CD4-positive, alpha-beta T cell treated with Interleukin-4 for 4 hours (primary cell): ENCODE data around the gene CARD14.
"Not testable (repeated sequence)": the region's sequence is repeated elsewhere in the genome, so short reads cannot be mapped to it uniquely, and the experiment has no call there.

ENCODE experiments used
- DNase-seq: peaks from one replicate; pipeline ENCODE4 v3.0.0-alpha.2; 2020

The CARD14 gene

GRCh38 chr17:80151333-80151732 is 18.5 kb upstream of the CARD14 start:
- no peak for DNase-seq

DNA sequence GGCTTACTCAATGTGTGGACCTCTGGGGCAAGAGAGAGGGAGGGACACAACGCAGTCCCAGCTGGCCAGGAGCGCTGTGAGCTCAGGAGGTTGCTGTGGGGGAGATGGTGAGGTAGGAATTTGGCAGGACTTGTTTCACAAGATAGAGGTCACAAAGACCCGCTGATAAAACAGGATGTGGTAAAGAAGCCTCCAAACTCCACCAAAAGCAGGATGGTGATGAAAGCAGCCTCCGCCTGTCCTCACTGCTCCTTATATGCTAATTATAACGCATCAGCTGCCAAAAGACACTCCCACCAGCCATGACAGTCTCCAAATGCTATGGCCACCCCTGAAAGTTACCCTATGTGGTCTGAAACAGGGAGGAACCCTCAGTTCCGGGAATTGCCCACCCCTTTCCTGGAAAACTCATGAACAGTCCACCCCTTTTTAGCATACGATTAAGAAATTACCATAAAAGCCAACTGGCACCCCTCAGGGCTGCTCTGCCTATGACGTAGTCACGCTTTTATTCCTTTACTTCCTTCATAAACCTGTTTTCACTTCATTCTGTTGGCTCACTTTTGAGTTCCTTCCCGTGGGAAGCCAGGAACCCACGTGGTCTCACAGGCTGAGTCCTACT is 17.6 kb upstream of the CARD14 start:
- no peak for DNase-seq

GRCh38 chr17:80153004-80153403 is 16.8 kb upstream of the CARD14 start:
- DNase-seq: no peak

DNA sequence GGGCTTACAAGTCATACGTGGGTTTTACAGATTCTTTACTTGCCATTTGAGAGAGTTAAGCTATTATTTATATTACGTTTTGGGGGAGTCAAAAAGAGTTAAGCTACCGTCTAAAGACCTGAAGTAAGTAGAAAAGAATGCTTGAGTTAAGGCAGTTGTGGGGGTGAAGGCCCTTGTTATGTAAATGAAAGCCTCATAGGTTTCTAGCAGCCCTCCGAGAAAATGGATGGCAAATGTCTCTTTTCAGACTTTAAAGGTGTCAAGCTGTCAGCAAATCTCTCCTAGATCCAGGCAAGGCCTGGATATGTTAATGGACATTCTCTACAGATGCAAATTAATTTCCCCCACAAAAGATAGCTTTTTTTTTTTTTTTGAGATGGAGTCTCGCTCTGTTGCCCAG is 15.7 kb upstream of the CARD14 start:
- no peak for DNase-seq

GRCh38 chr17:80155600-80155999 is 14.2 kb upstream of the CARD14 start:
- not testable (repeated sequence) for DNase-seq

DNA sequence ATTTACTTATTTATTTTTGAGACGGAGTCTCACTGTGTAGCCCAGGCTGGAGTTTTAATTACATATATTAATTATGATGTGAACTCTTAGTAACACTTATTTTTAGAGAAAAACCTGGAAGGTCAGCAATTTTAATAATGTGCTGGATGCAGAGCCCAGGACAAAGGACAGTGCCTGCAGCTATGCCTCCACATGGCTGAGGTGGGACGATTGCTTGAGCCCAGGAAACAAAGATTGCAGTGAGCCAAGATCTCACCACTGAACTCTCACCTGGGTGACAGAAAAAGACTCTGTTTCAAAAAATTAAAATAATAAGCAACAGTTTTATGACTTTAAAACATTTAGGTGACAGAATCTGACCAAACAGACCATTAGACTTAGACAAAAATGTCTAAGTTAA is 11.0 kb upstream of the CARD14 start:
- no peak for DNase-seq

GRCh38 chr17:80160536-80160935 is 9.3 kb upstream of the CARD14 start:
- no peak for DNase-seq

- no peak for DNase-seq
Observed at GRCh38 chr17:80163336-80163735, 6.5 kb upstream of the CARD14 start.

GRCh38 chr17:80164185-80164584 is 5.6 kb upstream of the CARD14 start:
- DNase-seq: no peak

- DNase-seq: no peak
Observed at GRCh38 chr17:80166446-80166845, 3.4 kb upstream of the CARD14 start.

- DNase-seq: no peak
Observed at GRCh38 chr17:80168371-80168770, 1.5 kb upstream of the CARD14 start.

GRCh38 chr17:80169107-80169506 is 723 bp upstream of the CARD14 start:
- DNase-seq: no peak

GRCh38 chr17:80171681-80172080 is 1.9 kb downstream of the CARD14 start:
- DNase-seq: no peak

- no peak for DNase-seq
Observed at GRCh38 chr17:80173126-80173525, 3.3 kb downstream of the CARD14 start.

- DNase-seq: no peak
Observed at GRCh38 chr17:80173916-80174315, 4.1 kb downstream of the CARD14 start.

DNA sequence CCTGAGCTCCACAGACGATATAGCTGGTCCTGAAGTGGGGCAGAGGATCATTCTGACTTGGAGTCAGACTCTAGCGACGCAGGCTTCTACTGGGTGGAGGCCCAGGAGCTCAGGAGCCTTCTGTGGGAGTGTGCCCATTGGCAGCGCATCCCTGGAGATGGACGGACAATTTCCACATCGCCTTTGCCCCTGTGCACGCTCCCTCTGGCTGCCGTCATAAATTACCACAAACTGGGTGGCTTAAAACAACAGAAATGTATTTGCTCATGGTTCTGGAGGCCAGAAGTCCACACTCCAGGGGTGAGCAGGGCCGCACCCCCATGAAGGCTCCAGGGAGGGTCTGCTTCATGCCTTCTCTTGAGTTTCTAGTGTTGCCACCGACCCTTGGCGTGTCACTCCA is 6.9 kb downstream of the CARD14 start:
- no peak for DNase-seq

DNA sequence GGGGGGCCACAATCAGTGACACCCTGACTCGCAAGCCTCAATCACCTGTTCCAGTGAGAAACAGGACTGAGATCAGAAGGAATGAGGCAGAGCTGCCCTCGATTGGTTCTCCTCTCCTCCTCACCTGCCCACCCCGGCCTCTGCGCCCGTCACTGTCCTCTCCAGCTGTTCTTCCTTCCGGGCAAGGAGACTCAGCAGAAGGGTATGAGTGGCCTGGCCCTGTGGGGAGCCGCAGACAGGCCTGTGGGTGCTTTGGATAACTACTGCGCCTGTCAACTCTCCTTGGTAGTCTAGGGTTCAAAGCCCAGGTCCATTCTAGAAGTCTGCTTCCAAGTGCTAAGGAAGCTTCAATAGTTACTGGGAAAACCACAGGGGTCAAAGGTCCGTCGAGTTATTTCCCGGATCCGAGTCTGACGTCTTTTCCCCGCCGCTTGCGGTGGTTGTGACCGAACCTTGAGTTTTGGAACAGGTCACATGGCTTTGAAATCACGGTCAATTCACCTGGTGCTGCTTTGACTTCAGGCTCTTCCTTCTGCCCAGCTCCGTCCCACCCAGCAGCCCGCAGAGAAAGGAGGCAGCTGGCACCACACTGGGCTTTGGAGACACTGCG is 8.3 kb downstream of the CARD14 start:
- DNase-seq: no peak

DNA sequence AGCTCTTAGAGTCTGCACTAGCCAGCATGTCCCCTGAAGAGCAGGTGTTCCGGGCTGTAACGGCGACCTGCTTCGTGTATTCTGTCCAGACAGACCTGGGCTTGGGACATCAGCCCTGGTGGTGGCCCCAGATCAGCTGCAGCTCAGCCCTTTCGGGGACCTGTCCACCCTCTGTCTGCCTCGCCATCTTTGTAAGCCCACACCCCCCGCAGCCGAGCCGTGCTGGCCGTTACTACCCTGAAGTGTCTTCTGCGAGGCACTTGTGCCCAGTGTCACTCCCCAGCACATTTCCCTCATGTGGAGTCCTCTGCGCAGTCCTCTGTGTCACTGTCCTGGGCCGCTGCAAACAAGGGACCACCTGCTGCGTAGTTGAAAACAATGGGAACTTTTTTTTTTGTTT is 10.4 kb downstream of the CARD14 start:
- no peak for DNase-seq

- no peak for DNase-seq
Observed at GRCh38 chr17:80181431-80181830, 11.6 kb downstream of the CARD14 start.

GRCh38 chr17:80182118-80182844 is 12.5 kb downstream of the CARD14 start:
- no peak for DNase-seq

DNA sequence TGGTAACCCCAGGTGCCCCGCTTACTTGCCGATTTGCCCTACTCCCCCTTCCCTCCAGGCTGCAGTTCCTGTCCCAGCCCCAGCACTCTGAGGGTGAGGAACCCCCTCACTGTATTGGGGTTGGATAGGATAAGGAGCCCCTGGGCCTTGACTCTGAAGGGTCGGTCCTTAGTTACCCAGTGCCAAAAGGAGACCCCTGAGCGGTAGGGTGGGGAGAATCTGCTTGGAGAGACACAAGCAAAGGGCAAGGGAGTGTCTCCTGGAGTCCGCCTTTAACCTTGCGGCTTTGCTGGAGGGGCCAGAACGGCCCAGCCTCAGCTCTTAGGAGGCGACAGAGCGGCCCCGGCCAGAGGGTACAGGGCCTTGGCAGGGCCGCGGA is 13.0 kb downstream of the CARD14 start:
- no peak for DNase-seq

DNA sequence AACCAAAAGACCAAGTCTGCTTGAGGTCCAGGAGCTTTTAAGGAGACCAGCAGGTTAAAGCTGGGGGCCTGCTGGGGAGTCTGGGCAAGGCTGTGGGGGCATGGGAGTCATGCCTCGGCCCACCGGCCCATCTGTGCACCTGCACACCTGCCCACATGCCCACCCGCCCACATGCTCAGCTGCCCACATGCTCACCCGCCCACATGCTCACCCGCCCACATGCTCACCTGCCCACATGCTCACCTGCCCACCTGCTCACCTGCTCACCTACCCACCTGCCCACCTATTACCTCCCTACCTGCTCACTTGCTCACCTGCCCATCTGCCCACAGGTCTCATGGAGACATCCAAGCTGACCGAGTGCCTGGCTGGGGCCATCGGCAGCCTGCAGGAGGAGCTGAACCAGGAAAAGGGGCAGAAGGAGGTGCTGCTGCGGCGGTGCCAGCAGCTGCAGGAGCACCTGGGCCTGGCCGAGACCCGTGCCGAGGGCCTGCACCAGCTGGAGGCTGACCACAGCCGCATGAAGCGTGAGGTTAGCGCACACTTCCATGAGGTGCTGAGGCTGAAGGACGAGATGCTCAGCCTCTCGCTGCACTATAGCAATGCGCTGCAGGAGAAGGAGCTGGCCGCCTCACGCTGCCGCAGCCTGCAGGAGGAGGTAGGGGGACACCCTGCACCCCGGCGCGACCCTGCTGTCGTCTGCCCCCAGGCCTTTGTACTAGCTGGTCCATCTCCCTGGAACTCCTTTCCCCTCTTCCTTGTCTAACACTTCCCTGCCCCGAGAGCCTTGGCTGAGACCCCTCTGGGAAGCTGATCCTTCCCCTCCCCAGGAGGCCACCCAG is 14.0 kb downstream of the CARD14 start:
- DNase-seq: no peak

GRCh38 chr17:80184423-80184714 is 14.5 kb downstream of the CARD14 start:
- DNase-seq: no peak

DNA sequence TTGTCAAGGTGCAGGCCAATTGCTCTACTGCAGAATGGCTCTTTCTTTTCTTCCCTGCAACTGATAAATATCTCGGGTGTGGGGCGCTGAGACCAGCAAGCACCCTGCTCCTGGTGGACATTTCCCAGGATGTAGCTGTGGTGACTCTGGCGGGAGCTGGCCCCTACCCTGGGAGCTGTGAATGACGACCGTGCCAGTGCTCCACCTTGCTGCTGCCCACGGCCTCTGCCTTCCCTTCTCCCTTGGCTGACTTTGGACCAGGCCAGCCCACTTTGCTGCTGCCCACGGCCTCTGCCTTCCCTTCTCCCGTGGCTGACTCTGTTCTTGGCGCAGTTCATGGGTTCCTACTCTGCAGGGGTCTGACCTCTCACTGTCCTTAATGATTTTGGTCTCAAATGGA is 16.1 kb downstream of the CARD14 start:
- DNase-seq: no peak
